Progenitor cell of endocrine pancreas (in vitro differentiated cells): ENCODE results near the gene CDCP1. TPM values are rescaled to one million over a fixed set of nuclear protein-coding genes. Genes with fewer than 3 reads are reported as not detected.

ENCODE experiments used
- DNase-seq: peaks from one replicate; pipeline ENCODE4 v3.0.0; 2021; ENCODE audit warnings: low spot score; ENCODE audit not compliant: unreplicated experiment
- H3K27ac Mint-ChIP-seq: 2 replicates; pipeline ENCODE4 v1.8.0; 2021; ENCODE audit warnings: mild to moderate bottlenecking, moderate library complexity, mixed read lengths
- H3K27me3 Mint-ChIP-seq: 2 replicates; pipeline ENCODE4 v1.8.0; 2021; ENCODE audit warnings: mixed read lengths
- H3K36me3 Mint-ChIP-seq: 2 replicates; pipeline ENCODE4 v1.8.0; 2022; ENCODE audit warnings: mixed read lengths; ENCODE audit not compliant: insufficient read depth
- H3K4me1 Mint-ChIP-seq: 2 replicates; pipeline ENCODE4 v1.8.0; 2021; ENCODE audit warnings: low read depth, mixed read lengths
- H3K4me3 Mint-ChIP-seq: 2 replicates; pipeline ENCODE4 v1.8.0; 2021; ENCODE audit warnings: low read depth, mild to moderate bottlenecking, moderate library complexity, mixed read lengths
- H3K9me3 Mint-ChIP-seq: 2 replicates; pipeline ENCODE4 v1.8.0; 2021; ENCODE audit warnings: low read depth, mixed read lengths
- CTCF ChIP-seq: fragments of 200-600 bp; sonication (generic); IDR thresholded peaks from one replicate; pipeline ENCODE4 v1.5.0; 2021; ENCODE audit warnings: antibody characterized with exemption, mild to moderate bottlenecking; ENCODE audit not compliant: unreplicated experiment
- total RNA-seq: library from RNA; stranded (reverse); gene quantifications from 2 replicates; pipeline ENCODE4 v1.2.1, GENCODE V29; 2021

CDCP1 gene
- total RNA-seq, 1 donor from 2014 or later, result 15.3 TPM

GRCh38 chr3:45051685-45052084 lies 94.5 kb downstream of the CDCP1 start:
- H3K9me3 Mint-ChIP-seq, result no peaks in the 10 kb centered on the region
- DNase-seq, result no peak
- TF ChIP-seq CTCF, result no peak
- no peaks in the 10 kb centered on the region for H3K36me3 Mint-ChIP-seq
- peaks cover 26% of the 10 kb centered on the region for H3K27me3 Mint-ChIP-seq
- peaks cover 12% of the 10 kb centered on the region for H3K4me1 Mint-ChIP-seq
- H3K4me3 Mint-ChIP-seq, result no peak overlapping the region
- no peak overlapping the region for H3K27ac Mint-ChIP-seq

- no peak for TF ChIP-seq CTCF
- H3K36me3 Mint-ChIP-seq, result no peaks in the 10 kb centered on the region
- H3K27me3 Mint-ChIP-seq, result peaks cover 31% of the 10 kb centered on the region
- DNase-seq, result no peak
- no peak overlapping the region for H3K4me3 Mint-ChIP-seq
- H3K4me1 Mint-ChIP-seq, result peaks cover 13% of the 10 kb centered on the region
- no peak overlapping the region for H3K27ac Mint-ChIP-seq
- H3K9me3 Mint-ChIP-seq, result no peaks in the 10 kb centered on the region
Measured at GRCh38 chr3:45049807-45050206, 96.4 kb downstream of the CDCP1 start.

DNA sequence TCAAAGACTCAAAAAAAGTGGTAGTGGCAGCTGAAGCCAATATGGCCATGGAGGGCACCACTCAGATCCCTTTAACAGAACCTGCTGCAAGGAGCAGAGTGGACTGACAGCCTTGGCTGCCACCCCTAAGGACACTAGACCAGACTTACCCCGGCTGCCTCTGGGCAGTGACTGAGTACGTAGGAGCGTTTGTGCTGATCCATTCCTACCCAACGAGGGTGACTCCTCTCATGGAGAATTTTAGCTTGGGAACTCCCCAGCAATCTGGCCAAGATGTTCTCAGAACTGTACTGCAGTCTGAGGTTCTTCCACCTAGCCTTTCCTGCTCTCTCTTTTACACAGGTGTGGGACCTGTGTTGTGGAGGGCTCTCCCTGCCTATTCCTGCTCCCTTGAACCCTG lies 97.9 kb downstream of the CDCP1 start:
- Mint-ChIP-seq H3K9me3 (no peaks in the 10 kb centered on the region), H3K4me1 (peaks cover 3% of the 10 kb centered on the region), H3K4me3 (no peak overlapping the region), H3K27me3 (peaks cover 31% of the 10 kb centered on the region), H3K27ac (no peak overlapping the region), H3K36me3 (no peaks in the 10 kb centered on the region)
- DNase-seq, result no peak
- TF ChIP-seq CTCF, result no peak

DNA sequence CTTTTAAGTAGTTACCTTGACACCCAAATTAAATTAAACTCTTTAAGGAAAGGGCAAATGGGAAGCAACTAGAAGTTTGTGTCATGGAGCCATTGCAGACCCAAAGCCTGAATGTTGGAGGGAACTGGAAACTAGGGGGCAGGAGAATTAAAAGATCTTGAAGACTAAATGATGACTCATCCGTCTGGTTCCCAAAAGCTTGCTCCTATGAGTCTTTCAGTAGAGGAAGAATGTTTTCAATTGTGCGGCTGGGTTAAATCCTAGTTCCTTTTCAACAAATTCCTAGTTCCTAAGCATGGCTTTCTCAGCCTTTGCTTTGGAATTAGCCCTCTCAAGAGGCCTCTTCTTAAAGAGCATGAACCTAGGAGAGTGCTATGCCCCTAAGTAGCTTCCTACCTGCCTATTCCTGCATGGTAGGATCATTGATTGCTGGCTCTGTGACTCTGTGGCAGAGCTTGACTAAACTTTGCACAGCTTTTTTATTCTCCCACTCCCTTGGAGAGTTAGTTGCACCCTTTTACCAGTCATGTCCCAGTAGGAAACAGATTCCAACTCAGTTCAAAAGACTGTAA lies 102.4 kb downstream of the CDCP1 start:
- no peaks in the 10 kb centered on the region for H3K9me3 Mint-ChIP-seq
- H3K36me3 Mint-ChIP-seq, result no peaks in the 10 kb centered on the region
- peaks cover 5% of the 10 kb centered on the region for H3K4me1 Mint-ChIP-seq
- no peak for DNase-seq
- H3K27me3 Mint-ChIP-seq, result peaks cover 21% of the 10 kb centered on the region
- no peak for TF ChIP-seq CTCF
- no peak overlapping the region for H3K4me3 Mint-ChIP-seq
- H3K27ac Mint-ChIP-seq, result no peak overlapping the region

- Mint-ChIP-seq H3K9me3 (no peaks in the 10 kb centered on the region), H3K36me3 (no peaks in the 10 kb centered on the region), H3K27me3 (peaks cover 23% of the 10 kb centered on the region), H3K4me1 (peaks cover 5% of the 10 kb centered on the region), H3K27ac (no peak overlapping the region), H3K4me3 (no peak overlapping the region)
- no peak for DNase-seq
- TF ChIP-seq CTCF, result no peak
Measured at GRCh38 chr3:45042162-45042561, 104.0 kb downstream of the CDCP1 start.
